NCI-H82 (cell line): Measurements from ENCODE around the gene DBNDD1.
"Not testable (repeated sequence)": the region's sequence is repeated elsewhere in the genome, so short reads cannot be mapped to it uniquely, and the experiment has no call there.

Experiments used
- DNase-seq: peaks from one replicate; lab custom pipeline; 2025; lab: John Stamatoyannopoulos, UW

DBNDD1 gene, protein sequence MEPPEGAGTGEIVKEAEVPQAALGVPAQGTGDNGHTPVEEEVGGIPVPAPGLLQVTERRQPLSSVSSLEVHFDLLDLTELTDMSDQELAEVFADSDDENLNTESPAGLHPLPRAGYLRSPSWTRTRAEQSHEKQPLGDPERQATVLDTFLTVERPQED

DNA sequence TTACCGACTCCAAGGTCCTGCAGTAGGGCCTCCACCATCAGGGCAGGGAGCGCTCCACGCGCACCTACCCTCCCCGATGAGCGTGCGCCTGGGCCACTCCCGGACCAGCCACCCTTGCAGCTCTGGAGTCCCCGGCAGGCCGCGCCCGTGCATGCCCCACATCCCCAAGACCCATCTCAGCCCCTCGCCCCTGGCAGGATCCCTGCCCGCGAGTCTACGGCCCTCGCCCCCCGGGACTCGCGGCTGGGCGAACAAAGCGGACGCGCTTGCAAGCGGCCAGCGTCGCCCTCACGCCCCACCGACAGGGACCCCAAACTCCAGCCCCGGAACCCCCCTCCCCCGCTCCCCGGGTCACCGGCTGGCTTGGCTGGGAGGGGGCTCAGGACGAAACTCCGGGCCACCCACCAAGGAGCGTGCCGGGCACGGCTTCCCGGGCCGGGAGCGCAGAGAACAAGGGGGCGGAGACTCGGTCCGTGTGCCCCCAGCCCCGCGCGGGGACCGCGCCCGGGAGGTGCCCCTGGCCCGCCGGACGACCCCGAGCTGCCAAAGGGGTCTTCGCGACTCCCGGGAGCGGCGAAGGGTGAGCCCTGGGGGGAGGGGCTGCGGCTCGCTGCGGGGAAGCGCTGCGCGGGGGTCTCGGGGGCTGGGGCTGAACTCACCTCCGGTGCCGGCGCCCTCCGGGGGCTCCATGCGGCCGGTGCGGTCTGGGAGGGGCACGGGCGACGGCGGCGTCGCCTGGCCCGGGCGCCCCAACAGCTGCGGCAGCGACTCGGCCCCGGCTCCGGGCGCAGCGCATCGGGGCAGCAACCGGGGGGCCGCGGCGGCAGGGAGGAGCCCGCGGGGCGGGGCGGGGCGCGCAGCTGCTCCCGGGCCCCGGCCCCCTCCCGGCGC lies at the start of gene DBNDD1:
Gene DBNDD1, minus strand, starts transcription at position 805 of the 891 bp plus-strand sequence. Its CDS starts 115 bp downstream, at position 690.
- DNase-seq, result peak; percentile 38

DNA sequence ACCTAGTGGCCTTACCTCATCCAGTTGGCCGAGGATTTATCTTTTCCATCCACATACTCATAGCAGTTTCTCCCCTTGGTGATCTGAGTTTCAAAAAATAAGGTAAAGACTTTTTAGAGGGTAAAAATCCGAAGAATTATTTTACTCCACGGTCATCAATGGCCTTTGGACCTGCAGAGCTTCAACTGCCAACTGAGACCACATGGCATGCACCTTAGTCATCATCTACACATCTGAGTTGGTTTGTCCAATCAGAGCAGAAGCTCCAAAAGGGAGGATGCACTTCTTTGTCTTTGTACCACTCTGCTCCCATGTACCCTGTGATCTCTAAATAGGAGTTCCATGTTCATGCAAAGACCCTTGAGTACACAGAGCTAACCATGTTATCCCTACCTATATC lies 42.2 kb upstream of the DBNDD1 start:
- no peak for DNase-seq

DNA sequence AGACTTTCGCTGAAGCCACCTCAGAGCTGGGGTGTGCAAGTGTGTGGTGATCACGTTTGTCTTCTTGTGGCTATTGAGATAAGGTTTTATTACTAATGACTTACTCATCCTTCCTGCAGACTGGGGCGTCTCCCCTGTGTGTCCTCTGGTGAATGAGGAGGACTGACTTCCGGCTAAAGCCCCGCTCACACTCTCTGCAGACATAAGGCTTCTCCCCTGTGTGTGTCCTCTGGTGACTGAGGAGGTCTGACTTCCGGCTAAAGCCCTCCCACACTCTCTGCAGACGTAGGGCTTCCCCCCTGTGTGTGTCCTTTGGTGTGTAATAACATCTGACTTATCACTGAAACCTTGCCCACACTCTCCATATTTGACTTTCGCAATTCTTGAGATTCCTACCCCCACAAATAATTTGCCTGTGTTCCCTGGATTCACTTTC lies 38.5 kb upstream of the DBNDD1 start:
- no peak for DNase-seq

DNA sequence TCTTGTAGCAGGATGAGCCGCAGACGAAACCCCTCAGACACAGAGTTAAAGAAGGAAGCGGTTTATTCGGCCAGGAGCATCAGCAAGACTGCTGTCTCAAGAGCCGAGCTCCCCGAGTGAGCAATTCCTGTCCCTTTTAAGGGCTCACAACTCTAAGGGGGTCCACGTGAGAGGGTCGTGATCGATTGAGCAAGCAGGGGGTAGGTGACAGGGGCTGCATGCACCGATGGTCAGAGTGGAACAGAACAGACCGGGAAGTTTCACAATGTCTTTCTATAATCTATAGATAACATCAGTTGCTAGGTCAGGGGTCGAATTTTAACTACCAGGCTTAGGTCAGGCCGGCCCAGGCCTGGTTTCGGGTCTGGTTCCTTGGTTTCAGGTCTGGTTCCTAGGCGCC lies 37.3 kb upstream of the DBNDD1 start:
- not testable (repeated sequence) for DNase-seq

DNA sequence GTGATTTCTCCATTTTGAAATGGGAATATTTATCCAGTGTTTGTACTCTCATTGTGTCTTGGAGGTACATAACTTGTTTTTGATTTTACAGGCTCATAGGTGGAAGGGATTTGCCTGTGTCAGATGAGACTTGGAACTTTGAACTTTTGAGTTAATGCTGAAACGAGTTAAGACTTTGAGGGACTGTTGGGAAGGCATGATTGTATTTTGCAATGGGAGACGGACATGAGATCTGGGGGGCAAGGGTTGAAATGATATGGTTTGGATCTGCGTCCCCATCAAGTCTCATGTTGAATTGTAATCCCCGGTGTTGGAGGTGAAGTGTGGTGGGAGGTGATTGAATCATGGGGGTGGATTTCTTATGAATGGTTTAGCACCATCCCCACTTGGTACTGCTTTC lies 36.1 kb upstream of the DBNDD1 start:
- DNase-seq, result no peak

DNA sequence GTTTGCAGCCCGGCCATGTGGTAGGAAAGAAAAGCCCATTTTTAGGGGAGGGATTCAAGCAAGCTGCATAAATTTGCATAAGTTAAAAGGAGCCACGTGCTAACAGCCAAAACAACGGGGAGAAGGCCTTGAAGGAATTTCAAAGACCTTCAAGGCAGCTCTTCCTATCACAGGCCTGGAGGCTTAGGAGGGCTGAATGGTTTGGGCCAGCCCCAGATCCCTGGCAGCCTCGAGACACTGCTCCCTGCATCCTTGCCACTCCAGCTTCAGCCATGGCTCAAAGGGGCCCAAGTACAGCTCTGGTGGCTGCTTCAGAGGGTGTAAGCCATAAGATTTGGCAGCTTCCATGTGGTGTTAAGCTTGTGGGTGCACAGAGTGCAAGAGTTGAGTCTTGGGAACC lies 35.3 kb upstream of the DBNDD1 start:
- no peak for DNase-seq

DNA sequence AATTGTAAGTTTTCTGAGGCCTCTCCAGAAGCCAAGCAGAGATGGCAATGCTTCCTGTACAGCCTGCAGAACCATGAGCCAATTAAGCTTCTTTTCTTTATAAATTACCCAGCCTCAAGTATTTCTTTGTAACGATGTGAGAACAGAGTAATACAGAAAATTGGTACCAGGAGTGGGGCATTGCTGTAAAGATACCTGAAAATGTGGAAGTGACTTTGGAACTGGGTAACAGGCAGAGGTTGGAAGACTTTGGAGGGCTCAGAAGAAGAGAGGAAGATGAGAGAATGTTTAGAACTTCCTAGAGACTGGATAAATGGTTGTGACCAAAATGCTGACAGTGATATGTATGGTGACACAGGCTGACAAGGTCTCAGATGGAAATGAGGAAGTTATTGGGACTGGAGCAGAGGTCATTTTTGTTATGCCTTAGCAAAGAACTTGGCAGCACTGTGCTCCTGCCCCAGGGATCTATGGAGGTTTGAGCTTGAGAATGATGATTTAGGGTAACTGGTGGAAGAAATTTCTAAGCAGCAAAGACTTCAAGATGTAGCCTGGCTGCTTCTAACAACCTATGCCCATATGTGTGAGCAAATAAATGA lies 34.7 kb upstream of the DBNDD1 start:
- no peak for DNase-seq

DNA sequence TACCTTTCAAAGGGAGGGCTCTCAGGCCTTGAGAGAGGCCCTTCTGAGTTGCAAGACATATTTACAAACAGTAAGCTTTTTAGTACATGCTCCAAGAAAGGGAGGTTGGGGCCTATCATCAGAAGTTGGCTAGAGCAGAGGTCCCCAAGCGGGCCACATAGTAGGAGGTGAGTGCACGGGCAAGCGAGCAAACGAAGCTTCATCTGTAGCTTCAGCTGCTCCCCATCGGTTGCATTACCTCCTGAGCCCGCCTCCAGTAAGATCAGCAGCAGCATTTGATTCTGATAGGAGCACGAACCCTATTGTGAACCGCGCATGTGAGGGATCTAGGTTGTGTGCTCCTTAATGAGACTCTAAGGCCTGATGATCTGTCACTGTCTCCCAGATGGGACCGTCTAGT lies 31.7 kb upstream of the DBNDD1 start:
- no peak for DNase-seq

DNA sequence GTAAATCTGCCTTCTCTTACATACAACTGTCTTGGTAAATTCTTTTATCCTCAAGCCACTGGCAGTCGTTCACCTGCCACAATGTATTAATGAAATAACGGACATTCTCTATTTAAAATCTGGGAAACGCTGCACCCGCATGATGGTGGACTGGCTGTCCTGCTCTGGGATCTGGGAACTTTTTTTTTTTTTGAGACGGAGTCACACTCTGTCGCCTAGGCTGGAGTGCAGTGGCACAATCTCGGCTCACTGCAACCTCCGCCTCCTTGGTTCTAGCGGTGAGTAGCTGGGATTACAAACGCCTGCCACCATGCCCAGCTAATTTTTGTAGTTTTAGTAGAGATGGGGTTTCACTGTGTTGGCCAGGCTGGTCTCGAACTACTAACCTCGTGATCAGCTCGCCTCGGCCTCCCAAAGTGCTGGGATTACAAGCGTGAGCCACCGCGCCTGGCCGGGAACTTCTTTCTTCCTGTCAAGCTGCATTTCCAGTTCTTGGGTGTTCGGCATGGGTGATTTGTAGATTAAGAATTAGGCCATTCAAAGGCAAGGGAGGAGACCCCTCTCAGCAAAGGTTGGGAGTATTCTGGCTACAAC lies 29.6 kb upstream of the DBNDD1 start:
- DNase-seq, result no peak

DNA sequence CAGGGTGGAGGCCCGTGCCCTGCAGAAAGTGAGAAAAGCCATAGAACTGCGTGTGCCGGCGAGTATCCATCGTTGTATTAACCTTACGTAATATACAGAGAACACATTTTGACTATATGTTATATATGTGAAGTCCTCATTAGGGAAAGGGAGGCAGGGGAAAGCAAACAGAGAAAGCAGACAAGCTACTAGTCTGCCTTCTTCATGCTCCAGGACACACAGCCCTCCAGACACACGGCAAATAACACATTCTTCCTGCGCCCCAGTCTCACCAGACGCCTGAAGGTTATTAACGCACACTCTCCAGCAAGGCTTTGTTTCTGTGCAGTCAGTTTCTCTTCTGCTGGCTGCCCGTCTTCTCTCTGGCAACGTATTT lies 29.1 kb upstream of the DBNDD1 start:
- DNase-seq, result no peak

DNA sequence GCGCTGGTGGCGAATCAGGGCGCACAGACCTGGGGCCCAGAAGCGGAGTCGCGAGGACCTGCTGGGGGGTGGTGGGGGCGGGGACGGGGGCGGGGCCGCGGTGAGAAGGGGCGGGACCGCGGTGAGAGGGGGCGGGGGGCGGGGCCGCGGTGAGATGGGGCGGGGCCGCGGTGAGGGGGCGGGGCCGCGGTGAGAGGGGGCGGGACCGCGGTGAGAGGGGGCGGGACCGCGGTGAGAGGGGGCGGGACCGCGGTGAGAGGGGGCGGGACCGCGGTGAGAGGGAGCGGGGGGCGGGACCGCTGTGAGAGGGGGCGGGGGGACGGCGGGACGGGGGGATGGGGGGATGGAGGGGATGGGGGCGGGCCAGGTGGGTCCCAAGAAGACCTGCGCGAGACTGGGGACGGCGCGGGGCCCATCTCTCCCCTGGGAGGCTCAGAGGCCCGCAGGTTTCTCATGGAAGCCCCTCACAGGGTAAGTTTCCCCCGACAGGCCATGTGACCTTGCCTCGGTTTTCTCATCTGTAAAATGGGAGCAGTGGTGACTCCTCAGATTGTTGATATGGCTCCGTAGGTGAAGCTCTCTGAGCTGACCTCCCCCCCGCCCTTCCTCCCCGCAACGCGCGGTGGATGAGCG lies 28.6 kb upstream of the DBNDD1 start:
- no peak for DNase-seq

DNA sequence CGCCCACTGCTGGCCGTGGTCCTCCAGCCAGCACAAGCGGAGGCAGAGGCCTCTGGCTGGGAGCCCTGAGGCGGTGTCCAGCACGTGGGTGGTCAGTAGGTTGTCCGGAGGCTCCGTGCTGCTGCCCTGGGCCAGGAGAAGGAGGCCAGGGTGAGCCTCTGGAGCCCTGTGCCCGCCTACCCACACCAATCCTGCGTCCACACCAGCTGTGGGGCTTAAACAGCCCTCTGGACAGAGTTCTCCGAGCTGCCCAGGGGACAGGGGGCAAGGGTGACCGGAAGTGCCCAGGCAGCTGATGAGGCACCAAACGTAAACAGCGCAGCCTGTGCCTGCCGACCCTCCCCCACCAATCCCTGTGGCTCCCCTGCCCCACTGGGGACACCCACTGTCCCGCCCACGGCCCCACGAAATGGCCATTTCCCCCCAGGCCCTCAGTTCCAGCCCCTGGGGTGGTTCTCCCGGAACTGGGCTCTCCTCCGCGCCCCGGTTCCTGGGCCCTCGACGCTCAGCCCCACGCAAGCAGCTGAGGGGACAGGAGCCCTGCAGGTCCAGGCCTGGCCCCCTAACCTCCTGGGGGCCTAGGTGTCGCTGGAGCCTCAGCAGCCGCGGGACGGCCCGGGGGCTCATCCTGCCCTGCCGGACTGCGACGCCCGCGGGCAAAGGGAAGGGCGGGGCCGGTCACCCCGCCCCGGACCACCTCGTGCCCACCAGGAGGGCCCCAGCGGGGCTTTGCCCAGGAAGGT lies 27.9 kb upstream of the DBNDD1 start:
- peak; percentile 30 for DNase-seq

DNA sequence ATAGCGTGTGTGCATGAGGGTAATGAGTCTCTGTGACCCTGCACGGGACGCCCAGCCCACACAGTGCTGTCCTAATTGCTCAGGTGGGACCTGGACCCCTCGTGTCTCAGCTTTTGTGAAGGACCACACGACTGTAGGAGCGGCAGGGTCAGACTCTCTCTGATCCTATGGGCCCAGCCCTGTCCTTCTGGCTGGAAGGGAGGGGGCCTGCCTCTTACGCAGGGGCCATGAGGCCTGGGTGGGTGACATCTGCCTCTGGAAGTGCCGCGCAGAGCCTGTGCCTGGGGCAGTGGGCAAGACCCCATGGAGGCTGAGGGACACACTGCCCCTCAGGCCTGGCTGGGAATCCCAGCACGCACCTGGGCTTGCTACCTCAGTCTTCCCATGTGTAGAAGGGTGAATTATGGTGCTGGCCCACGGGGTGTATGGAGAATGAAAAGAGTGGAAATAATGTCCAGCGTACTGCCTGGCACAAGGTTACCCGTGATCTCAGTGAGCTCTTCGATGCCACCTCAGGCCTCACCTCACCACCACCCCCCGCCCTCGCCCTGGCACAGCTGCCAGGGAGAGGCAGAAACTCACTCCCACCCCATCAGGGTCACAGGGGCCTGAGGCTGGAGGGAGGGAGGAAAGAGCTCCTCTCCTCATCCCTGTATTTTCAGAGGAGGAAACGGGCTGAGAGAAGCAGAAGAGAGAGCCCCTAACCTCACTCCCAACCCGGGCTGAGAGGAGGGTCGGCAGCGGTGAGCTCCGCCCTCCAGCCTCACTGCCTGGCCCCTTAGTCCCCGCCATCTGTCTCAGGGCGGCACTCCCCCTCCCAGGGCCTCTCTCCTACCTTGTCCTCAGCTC lies 27.1 kb upstream of the DBNDD1 start:
- peak; percentile 95 for DNase-seq

DNA sequence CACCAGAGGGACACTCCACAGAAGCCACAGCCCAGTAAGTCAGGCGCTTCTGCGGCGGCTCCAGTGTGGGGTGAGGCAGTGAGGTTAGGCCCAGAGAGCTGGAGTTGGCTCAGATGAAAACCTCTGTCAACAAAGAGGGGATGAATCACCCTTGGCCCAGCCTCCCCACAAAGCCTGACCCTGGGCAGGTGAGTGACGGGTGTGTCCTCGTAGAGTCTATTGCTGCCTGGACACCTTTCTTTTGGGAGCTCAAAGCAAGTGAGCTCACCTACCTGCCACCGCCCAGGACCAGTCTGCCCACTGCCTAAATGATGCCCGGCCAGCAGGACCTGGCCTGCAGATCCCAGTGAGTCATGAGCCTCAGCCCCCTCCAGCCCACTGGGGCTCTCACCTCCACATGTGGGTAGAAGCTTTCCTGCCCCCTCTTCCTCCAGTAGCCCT lies 24.9 kb upstream of the DBNDD1 start:
- DNase-seq, result no peak

DNA sequence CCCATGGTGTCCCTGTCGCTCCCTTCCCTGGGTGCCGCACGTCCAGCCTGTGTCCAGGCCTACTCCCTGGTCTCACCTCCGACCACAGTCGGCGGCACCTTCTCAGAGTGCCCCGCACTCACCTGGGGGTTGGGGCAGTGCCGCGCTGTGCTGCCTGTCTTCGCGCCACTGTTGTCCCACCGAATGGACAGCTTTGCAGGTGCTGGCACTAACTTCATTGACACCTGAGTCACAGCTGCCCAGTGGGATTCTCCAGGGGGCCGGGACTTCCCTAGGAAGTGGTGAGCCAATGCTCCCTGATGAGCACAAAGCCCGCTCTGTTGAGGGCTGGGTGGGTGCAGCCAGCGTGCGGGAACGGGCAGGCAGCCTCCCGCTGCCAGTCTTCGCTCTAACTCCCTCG lies 24.3 kb upstream of the DBNDD1 start:
- no peak for DNase-seq

DNA sequence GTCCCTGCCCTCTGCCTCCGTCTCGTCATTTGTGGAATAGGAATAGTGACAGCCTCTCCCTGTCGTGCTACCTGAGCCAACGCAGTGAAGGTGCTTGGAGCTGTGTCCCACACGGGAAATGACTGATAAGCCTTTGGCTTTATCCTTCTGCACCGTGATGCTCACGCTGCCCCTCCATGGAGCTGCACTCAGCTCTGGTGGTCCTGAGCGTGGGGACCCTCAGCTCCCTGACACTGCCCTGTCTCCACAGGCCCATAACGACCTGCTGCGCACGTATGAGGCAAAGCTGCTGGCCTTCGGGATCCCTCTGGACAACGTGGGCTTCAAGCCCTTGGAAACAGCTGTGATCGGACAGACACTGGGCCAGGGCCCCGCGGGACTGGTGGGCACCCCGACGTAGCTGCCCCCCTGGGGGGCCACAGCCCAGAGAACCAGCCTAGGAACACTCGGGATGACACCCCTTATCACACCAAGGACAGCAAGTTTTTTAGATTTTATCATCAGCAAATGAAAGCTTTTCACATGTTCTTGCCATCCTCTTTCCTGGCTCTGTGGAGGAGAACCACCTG lies 23.8 kb upstream of the DBNDD1 start:
- no peak for DNase-seq

DNA sequence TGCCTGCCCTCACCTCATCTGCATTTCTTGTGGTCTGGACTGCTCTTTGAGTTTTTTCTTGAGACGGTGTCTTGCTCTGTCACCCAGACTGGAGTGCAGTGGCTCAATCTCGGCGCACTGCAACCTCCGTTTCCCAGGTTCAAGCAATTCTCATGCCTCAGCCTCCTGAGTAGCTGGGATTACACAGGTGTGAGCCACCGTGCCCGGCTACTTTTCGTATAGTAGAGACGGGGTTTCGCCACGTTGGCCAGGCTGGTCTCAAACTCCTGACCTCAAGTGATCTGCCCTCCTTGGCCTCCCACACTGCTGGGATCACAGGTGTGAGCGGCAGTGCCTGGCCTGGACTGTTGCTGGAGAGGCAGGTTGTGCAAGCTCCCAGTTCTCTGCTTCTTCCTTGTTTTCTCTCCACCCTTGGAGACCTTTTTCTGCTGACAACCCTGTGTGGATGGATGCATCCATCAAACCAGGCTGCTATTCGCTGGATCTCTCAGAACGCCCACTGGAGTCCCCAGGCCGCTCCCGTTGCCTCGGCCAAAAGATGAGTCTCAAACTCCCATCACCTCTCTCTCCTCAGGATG lies 22.7 kb upstream of the DBNDD1 start:
- DNase-seq, result no peak

DNA sequence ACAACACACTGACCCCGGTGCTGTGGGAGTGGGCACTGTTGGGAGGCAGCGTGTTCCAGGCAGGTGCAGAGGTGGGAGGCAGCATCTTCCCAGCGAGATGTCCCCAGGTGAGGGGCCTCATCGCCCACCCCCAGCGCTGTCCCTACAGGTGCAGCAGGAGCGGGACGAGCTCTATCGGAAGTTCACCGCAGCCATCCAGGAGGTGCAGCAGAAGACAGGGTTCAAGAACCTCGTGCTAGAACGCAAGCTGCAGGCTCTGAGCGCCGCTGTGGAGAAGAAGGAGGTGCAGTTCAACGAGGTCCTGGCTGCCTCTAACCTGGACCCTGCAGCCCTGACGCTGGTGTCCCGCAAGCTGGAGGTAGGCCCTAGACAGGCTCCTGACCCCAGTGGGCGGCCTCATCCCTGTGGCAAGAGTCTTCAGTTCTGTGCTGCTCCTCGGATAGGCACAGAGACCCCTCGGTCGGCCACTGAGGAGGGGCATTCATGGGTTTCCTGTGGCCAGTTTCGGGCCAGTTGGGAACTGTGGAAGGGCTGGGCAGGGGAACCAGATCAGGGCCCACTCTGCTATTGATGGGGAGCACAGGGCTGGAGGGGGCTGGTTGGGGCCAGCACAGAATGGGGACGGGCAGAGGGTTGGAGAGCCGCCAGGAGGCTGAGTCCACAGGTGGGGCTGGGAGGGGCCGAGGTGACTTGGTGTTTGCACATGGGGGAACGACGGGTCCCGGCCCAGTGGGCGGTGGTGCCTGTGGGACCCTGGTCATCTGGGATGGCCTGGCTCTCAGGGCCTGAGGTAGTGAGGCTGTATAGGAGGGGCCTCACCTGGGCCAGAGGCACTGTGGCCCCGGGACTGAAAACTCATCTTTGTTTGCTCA lies 21.1 kb upstream of the DBNDD1 start:
- DNase-seq, result no peak

DNA sequence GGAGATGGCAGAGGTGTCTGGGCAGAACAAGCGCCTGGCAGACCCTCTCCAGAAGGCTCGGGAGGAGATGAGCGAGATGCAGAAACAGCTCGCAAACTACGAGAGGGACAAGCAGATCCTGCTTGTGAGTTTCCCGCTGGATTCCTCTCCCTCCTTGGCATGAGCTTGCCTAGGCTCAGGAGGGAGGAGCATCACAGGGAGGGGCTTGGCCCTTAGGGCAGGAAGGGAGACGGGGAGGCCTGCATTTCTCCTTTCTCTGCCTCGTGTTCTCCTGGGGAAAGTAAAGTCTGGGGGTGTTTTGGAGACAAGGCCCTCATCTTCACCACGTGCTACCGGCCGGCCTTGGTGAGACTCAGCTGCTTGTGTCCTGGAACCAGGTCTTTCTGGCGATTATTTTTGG lies 18.0 kb upstream of the DBNDD1 start:
- DNase-seq, result no peak
